ENCODE measurements around the gene LSR. TPM values are rescaled to one million over a fixed set of nuclear protein-coding genes. Genes with fewer than 3 reads are reported as not detected.
"Not testable (repeated sequence)": the region's sequence is repeated elsewhere in the genome, so short reads cannot be mapped to it uniquely, and the experiment has no call there.

The LSR gene
- total RNA-seq, 4 donors from 2014 or later = 36.0 to 113 (median 79.4) TPM

DNA sequence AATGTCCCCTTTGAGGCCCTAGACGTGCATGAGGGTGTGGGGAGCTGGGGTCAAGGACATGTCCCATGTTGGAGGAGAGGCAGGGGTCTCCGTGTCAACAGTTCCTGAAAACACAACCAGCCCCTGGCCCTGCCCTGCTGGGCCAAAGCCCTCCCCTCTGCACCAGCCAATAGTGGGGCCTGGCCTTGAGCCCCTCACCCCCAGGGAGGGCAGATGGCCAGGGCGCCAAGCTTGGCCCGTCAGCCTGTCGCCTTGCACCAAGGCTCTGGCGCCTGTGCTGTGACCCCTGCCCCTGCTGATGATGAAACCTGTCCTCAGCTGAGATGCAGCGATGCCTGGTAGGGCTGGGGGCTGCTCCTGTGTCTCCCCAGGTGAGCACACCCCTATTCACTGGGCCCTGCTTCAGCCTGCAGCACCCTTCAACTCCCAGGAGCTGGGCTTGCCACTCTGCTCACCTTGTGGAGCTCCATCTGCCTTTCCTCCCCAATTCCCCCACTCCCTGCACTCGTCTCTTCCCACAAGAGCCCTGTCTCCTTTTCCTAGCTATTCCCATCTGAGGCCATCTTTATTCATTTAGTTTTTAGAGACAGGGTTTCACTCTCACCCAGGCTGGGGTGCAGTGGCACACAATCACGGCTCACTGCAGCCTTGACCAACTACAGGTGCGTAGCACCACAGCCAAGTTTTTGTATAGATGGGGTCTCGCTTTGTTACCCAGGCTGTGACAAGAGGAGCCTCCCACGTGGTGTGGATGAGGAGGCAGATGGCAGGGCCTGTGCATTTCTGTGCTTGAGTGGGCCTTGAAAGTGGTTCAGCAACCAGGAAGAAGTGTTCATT, 31.4 kb downstream of the LSR start:
- peaks cover 4 to 31% (median 8%) of the 10 kb centered on the region in 3 donors for H3K4me1 ChIP-seq
- peaks cover 0 to 31% (median 0%) of the 10 kb centered on the region in 4 donors for H3K27me3 ChIP-seq
- TF ChIP-seq, protein P1, sequence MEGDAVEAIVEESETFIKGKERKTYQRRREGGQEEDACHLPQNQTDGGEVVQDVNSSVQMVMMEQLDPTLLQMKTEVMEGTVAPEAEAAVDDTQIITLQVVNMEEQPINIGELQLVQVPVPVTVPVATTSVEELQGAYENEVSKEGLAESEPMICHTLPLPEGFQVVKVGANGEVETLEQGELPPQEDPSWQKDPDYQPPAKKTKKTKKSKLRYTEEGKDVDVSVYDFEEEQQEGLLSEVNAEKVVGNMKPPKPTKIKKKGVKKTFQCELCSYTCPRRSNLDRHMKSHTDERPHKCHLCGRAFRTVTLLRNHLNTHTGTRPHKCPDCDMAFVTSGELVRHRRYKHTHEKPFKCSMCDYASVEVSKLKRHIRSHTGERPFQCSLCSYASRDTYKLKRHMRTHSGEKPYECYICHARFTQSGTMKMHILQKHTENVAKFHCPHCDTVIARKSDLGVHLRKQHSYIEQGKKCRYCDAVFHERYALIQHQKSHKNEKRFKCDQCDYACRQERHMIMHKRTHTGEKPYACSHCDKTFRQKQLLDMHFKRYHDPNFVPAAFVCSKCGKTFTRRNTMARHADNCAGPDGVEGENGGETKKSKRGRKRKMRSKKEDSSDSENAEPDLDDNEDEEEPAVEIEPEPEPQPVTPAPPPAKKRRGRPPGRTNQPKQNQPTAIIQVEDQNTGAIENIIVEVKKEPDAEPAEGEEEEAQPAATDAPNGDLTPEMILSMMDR (IDR thresholded peaks at IDR 0.05) = no peak
- TF ChIP-seq POLR2A (IDR thresholded peaks at IDR 0.05) = no peak
- DNase-seq = no peak
- intact Hi-C loops (cut with DNase I) = no loop called here
- peaks cover 20 to 50% (median 22%) of the 10 kb centered on the region in 3 donors for H3K36me3 ChIP-seq
- H3K4me3 ChIP-seq = no peak overlapping the region
- H3K27ac ChIP-seq = no peak overlapping the region
- WGBS, 2 donors = 63 to 68% methylated on average over 3 to 8 of the region's 12 CpGs
- H3K9me3 ChIP-seq = no peaks in the 10 kb centered on the region

DNA sequence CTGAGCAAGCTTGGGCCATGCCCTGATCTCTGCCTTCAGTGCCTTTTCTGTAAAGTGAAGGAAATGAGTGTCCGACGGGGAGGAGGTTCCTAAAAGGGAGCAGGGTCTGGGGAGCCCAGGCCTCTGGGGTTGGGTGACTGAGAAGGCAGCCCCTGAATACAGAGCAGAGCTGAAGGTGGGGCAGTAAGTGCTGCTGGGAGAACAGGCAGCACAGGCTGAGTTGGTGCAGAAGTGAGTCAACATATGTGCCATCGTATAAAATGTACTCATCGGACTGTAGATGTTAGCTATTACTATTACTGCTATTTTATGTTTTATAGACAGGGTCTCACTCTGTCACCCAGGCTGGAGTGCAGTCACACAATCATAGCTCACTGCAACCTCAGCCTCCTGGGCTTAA, 32.5 kb downstream of the LSR start:
- intact Hi-C loops (cut with DNase I) = no loop called here
- peak overlapping the region in 1 of 4 donors; percentile 16 for H3K27ac ChIP-seq
- H3K4me3 ChIP-seq = no peak overlapping the region
- peaks cover 4 to 31% (median 8%) of the 10 kb centered on the region in 3 donors for H3K4me1 ChIP-seq
- WGBS, 2 donors = 35 to 46% methylated on average over 2 to 4 of the region's 4 CpGs
- peaks cover 20 to 39% (median 22%) of the 10 kb centered on the region in 3 donors for H3K36me3 ChIP-seq
- TF ChIP-seq POLR2A (IDR thresholded peaks at IDR 0.05) = no peak
- TF ChIP-seq, protein P1 (IDR thresholded peaks at IDR 0.05) = no peak
- H3K27me3 ChIP-seq = peaks cover 0 to 31% (median 0%) of the 10 kb centered on the region in 4 donors
- H3K9me3 ChIP-seq = no peaks in the 10 kb centered on the region
- no peak for DNase-seq

DNA sequence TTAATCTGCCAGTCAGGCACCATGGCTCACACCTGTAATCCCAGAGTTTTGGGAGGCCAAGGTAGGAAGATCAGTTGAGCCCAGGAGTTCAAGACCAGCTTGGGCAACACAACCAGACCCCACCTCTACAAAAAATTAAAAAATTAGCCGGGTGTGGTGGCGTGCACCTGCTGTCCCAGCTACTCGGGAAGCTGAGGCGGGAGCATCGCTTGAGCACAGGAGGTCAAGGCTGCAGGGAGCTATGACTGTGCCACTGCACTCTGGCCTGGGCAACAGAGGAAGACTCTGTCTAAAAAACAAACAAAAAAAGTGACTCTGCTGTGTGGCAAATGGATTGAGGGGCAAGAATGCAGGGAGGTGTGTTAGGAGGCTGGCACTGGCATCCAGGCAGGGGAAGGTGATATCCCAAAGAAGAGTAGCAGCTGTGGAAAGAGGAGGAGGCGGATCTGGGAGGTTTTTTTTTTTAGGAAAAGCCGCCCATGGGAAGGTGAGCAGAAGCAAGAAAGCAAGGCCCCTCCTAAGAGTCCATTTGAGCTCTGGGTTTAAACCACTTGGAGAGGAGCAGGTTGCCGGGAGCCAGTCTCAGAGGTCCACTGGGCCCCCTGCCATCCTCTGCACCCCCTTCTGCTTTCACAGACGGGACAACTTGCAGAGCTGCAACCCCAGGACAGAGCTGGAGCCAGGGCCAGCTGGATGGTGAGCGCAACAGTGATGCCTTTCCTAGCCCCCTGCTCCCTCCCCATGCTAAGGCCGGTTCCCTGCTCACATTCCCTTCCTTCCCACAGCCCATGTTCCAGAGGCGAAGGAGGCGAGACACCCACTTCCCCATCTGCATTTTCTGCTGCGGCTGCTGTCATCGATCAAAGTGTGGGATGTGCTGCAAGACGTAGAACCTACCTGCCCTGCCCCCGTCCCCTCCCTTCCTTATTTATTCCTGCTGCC, 35.6 kb downstream of the LSR start:
- Histone ChIP-seq H3K27ac (no peak overlapping the region), H3K36me3 (peaks cover 0 to 8% (median 4%) of the 10 kb centered on the region in 3 donors), H3K4me1 (peaks cover 4 to 31% (median 8%) of the 10 kb centered on the region in 3 donors), H3K9me3 (no peaks in the 10 kb centered on the region), H3K27me3 (peaks cover 0 to 50% (median 0%) of the 10 kb centered on the region in 4 donors), H3K4me3 (no peak overlapping the region)
- no peak for DNase-seq
- WGBS, 2 donors = 63 to 87% methylated on average over 13 to 16 of the region's 17 CpGs
- TF ChIP-seq POLR2A (IDR thresholded peaks at IDR 0.05) = no peak
- TF ChIP-seq, protein P1 (IDR thresholded peaks at IDR 0.05) = no peak
- intact Hi-C loops (cut with DNase I) = no loop called here

DNA sequence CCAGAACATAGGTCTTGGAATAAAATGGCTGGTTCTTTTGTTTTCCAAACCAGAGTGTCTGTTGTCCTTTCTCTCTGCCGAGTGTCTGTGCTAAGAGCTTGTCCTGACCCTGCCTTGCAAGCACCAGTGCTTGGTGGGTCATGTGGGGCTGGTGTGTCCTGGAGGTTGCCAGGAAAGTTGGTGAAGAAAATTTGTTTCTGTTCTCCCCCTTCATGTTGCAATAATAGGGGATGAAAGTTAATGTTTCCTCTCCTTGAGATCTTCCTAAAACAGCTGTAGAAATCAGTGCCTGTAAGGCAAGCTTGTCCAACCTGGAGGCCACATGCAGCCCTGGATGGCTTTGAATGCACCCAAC, 36.3 kb downstream of the LSR start:
- peaks cover 0 to 56% (median 0%) of the 10 kb centered on the region in 4 donors for H3K27me3 ChIP-seq
- TF ChIP-seq POLR2A (IDR thresholded peaks at IDR 0.05) = no peak
- TF ChIP-seq, protein P1 (IDR thresholded peaks at IDR 0.05) = no peak
- 9 to 33% methylated on average over 1 of the region's 1 CpG for WGBS, 2 donors
- H3K36me3 ChIP-seq = peaks cover 0 to 2% (median 0%) of the 10 kb centered on the region in 3 donors
- no peak overlapping the region for H3K4me3 ChIP-seq
- intact Hi-C loops (cut with DNase I) = no loop called here
- no peak overlapping the region for H3K27ac ChIP-seq
- peaks cover 4 to 27% (median 8%) of the 10 kb centered on the region in 3 donors for H3K4me1 ChIP-seq
- H3K9me3 ChIP-seq = no peaks in the 10 kb centered on the region
- no peak for DNase-seq

DNA sequence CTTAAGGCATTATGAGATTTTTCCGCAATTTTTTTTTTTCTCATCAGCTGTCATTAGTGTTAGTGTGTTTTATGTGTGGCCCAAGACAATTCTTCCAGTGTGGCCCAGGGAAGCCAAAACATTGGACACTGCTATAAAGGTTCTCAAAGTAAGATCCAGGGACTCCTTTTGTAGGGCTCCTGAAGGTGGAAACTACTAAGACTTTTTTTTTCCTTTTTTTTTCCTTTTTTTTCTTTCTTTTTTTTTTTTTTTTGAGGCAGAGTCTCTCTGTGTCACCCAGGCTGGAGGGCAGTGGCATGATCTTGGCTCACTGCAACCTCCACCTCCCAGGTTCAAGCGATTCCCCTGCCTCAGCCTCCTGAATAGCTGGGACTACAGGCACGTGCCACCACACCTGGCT, 36.7 kb downstream of the LSR start:
- DNase-seq; H3K27ac ChIP-seq; H3K36me3 ChIP-seq; H3K4me3 ChIP-seq; intact Hi-C loops (cut with DNase I); H3K9me3 ChIP-seq: not testable (repeated sequence)
- peaks cover 4 to 24% (median 8%) of the 10 kb centered on the region in 3 donors for H3K4me1 ChIP-seq
- H3K27me3 ChIP-seq = peaks cover 0 to 60% (median 0%) of the 10 kb centered on the region in 4 donors
- 81 to 91% methylated on average over 3 of the region's 3 CpGs for WGBS, 2 donors

DNA sequence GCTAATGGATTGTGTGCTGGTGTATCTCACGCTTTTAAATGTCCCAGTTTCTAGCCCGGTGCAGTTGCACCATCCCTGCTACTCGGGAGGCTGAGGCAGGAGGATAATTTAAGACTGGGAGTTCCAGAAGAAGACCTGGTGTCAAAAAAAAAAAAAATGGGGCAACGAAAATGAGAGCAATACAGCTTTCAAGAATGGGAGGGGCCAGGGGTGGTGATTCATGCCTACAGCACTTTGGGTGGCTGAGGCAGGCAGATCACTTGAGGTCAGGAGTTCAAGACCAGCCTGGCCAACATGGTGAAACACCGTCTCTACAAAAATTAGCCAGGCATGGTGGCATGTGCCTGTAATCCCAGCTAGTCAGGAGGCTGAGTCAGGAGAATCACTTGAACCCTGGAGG, 37.3 kb downstream of the LSR start:
- intact Hi-C loops (cut with DNase I); H3K27ac ChIP-seq; H3K4me3 ChIP-seq; H3K36me3 ChIP-seq; DNase-seq; H3K9me3 ChIP-seq: not testable (repeated sequence)
- Histone ChIP-seq H3K27me3 (peaks cover 0 to 66% (median 0%) of the 10 kb centered on the region in 4 donors), H3K4me1 (peaks cover 4 to 17% (median 8%) of the 10 kb centered on the region in 3 donors)
- WGBS, 2 donors = 50 to 69% methylated on average over 5 of the region's 5 CpGs
